SK-N-MC (cell line): ENCODE data around the gene IRF6.

ENCODE experiments used
- EZH2 ChIP-seq: fragments of 200-600 bp; sonication (generic); IDR thresholded peaks from one replicate; pipeline ENCODE4 v1.6.1; 2017; ENCODE audit warnings: antibody characterized with exemption
- POLR2AphosphoS5 ChIP-seq: IDR thresholded peaks from 2 replicates; pipeline ENCODE4 v1.6.1; 2012; ENCODE audit warnings: mild to moderate bottlenecking, low read depth, low read length, borderline replicate concordance

- TF ChIP-seq EZH2 (no peak), POLR2AphosphoS5 (no peak)
Measured at GRCh38 chr1:209755256-209755655, 50.7 kb downstream of the IRF6 start.
